ENCODE measurements around the gene PCNX2. TPM values are rescaled to one million over a fixed set of nuclear protein-coding genes. Genes with fewer than 3 reads are reported as not detected.
A peak's percentile ranks its signal among the peaks of the same experiment; 100 is the strongest.

The PCNX2 gene
- total and polyA plus RNA-seq, 2 donors (not counting 3 experiments of a cell fraction or from before 2014, with no cell fraction given): 6.6 to 11.0 TPM

DNA sequence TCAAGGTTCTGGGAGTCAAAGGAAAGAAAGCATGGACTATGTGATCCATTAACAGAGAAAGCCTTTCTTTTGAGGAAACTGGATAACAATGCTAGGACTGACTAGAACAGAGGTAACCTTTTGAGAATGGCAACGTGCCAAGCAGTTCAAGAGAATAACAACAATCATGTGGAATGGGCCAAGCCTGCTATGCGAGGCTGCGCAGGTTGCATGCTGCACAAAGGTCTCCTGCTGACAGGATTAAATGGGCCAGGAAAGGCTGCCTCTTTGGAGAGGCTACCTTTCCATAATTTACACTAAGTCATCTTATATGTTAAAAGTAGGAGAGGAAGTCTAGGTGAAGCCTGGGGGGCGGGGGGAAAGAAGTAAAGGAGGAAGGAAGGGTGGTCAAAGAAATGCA is 5.8 kb downstream of the PCNX2 start:
- H3K36me3 ChIP-seq (ENCODE audit: control insufficient read depth in 2 of 2, extremely low read depth in 1 of 2, insufficient read depth in 2 of 2, low read length in 2 of 2): no peaks in the 10 kb centered on the region
- no peak overlapping the region for H3K9ac ChIP-seq (replicated peaks; ENCODE audit: extremely low read depth, insufficient read depth, low read length)
- H3K4me2 ChIP-seq (ENCODE audit: insufficient read depth, low read length): no peak overlapping the region
- H3K4me3 ChIP-seq (replicated peaks in 1 of 3; ENCODE audit: insufficient read depth in 1 of 3, low read depth in 1 of 3, low read length in 3 of 3): no peak overlapping the region
- ChIA-PET CTCF (no interaction called here), POLR2A (no interaction called here)
- H2AFZ ChIP-seq (ENCODE audit: low read depth, low read length): no peak overlapping the region
- H3K4me1 ChIP-seq (ENCODE audit: control insufficient read depth, extremely low read depth, insufficient read depth, low read length): peaks cover 1% of the 10 kb centered on the region
- H3K9me1 ChIP-seq (replicated peaks; ENCODE audit: control insufficient read depth, extremely low read depth, insufficient read depth, low read length): no peaks in the 10 kb centered on the region
- no TSS peak for BruUV-seq (replicated peaks)
- H3K27me3 ChIP-seq (ENCODE audit: control insufficient read depth in 2 of 2, insufficient read depth in 2 of 2, low read length in 2 of 2): no peaks in the 10 kb centered on the region
- peak; percentile 23 for DNase-seq (ENCODE audit: low read depth, low spot score)
- intact Hi-C loops (cut with micrococcal nuclease): no loop called here
- TF ChIP-seq GATA2 (IDR thresholded peaks at IDR 0.05; ENCODE audit: insufficient read depth, insufficient read length, low read depth, low read length) (no peak), JUN (IDR thresholded peaks at IDR 0.05; ENCODE audit: borderline replicate concordance, insufficient read depth, insufficient read length, low read depth) (no peak), EZH2 (IDR thresholded peaks at IDR 0.05; ENCODE audit: borderline replicate concordance, low read depth, low read length, severe bottlenecking) (no peak)
- TF ChIP-seq, protein P1, sequence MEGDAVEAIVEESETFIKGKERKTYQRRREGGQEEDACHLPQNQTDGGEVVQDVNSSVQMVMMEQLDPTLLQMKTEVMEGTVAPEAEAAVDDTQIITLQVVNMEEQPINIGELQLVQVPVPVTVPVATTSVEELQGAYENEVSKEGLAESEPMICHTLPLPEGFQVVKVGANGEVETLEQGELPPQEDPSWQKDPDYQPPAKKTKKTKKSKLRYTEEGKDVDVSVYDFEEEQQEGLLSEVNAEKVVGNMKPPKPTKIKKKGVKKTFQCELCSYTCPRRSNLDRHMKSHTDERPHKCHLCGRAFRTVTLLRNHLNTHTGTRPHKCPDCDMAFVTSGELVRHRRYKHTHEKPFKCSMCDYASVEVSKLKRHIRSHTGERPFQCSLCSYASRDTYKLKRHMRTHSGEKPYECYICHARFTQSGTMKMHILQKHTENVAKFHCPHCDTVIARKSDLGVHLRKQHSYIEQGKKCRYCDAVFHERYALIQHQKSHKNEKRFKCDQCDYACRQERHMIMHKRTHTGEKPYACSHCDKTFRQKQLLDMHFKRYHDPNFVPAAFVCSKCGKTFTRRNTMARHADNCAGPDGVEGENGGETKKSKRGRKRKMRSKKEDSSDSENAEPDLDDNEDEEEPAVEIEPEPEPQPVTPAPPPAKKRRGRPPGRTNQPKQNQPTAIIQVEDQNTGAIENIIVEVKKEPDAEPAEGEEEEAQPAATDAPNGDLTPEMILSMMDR (IDR thresholded peaks at IDR 0.05; ENCODE audit: extremely low read depth in 1 of 2, insufficient read depth in 1 of 2, low read depth in 1 of 2, low read length in 2 of 2): no peak
- no peak overlapping the region for H3K27ac ChIP-seq (ENCODE audit: insufficient read depth, low read depth, low read length)
- H4K20me1 ChIP-seq (replicated peaks; ENCODE audit: control insufficient read depth, extremely low read depth, insufficient read depth, low read length): no peaks in the 10 kb centered on the region
- H3K79me2 ChIP-seq (ENCODE audit: control insufficient read depth, insufficient read depth, low read length): no peaks in the 10 kb centered on the region
- dilution Hi-C loops (cut with MboI; ENCODE audit: extremely low pct_ligation_motif_present, low sequenced_read_pairs): no loop called here
- H3K9me3 ChIP-seq (replicated peaks; ENCODE audit: control insufficient read depth, insufficient read depth, low read length): no peaks in the 10 kb centered on the region
- no peak for FAIRE-seq

DNA sequence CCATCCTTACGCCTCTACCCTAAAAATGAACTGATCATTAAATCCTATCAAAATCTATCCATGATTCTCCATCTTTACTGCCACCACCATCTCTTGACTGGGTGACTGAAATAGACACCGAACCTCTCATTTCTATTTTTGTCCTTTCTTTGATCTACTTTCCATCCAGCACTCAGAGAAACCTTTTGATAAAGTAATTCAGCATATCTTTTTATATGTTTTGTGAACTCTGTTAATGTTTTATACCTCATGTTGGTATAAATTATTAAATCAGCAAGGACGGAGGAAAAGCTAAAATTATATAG is 13.0 kb downstream of the PCNX2 start:
- Histone ChIP-seq H3K27me3 (ENCODE audit: control insufficient read depth in 2 of 2, insufficient read depth in 2 of 2, low read length in 2 of 2) (no peaks in the 10 kb centered on the region), H3K4me3 (replicated peaks in 1 of 3; ENCODE audit: insufficient read depth in 1 of 3, low read depth in 1 of 3, low read length in 3 of 3) (no peak overlapping the region), H3K4me1 (ENCODE audit: control insufficient read depth, extremely low read depth, insufficient read depth, low read length) (no peaks in the 10 kb centered on the region), H3K79me2 (ENCODE audit: control insufficient read depth, insufficient read depth, low read length) (no peaks in the 10 kb centered on the region), H3K4me2 (ENCODE audit: insufficient read depth, low read length) (no peak overlapping the region), H3K9me1 (replicated peaks; ENCODE audit: control insufficient read depth, extremely low read depth, insufficient read depth, low read length) (no peaks in the 10 kb centered on the region), H3K9ac (replicated peaks; ENCODE audit: extremely low read depth, insufficient read depth, low read length) (no peak overlapping the region), H4K20me1 (replicated peaks; ENCODE audit: control insufficient read depth, extremely low read depth, insufficient read depth, low read length) (no peaks in the 10 kb centered on the region), H2AFZ (ENCODE audit: low read depth, low read length) (no peak overlapping the region), H3K36me3 (ENCODE audit: control insufficient read depth in 2 of 2, extremely low read depth in 1 of 2, insufficient read depth in 2 of 2, low read length in 2 of 2) (no peaks in the 10 kb centered on the region), H3K27ac (ENCODE audit: insufficient read depth, low read depth, low read length) (no peak overlapping the region), H3K9me3 (replicated peaks; ENCODE audit: control insufficient read depth, insufficient read depth, low read length) (no peaks in the 10 kb centered on the region)
- TF ChIP-seq, protein P1 (IDR thresholded peaks at IDR 0.05; ENCODE audit: extremely low read depth in 1 of 2, insufficient read depth in 1 of 2, low read depth in 1 of 2, low read length in 2 of 2): no peak
- TF ChIP-seq MYC (IDR thresholded peaks at IDR 0.05; ENCODE audit: low read depth, low read length) (no peak), POLR2A (IDR thresholded peaks at IDR 0.05; ENCODE audit: low read depth, low read length) (no peak), JUN (IDR thresholded peaks at IDR 0.05; ENCODE audit: borderline replicate concordance, insufficient read depth, insufficient read length, low read depth) (no peak), POLR2AphosphoS5 (IDR thresholded peaks at IDR 0.05; ENCODE audit: insufficient read depth, low read depth, low read length) (no peak), EZH2 (IDR thresholded peaks at IDR 0.05; ENCODE audit: borderline replicate concordance, low read depth, low read length, severe bottlenecking) (no peak), FOS (IDR thresholded peaks at IDR 0.05; ENCODE audit: borderline replicate concordance, insufficient read depth, low read length) (no peak), GATA2 (IDR thresholded peaks at IDR 0.05; ENCODE audit: insufficient read depth, insufficient read length, low read depth, low read length) (no peak)
- TF ChIP-seq, protein P2, sequence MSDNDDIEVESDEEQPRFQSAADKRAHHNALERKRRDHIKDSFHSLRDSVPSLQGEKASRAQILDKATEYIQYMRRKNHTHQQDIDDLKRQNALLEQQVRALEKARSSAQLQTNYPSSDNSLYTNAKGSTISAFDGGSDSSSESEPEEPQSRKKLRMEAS (IDR thresholded peaks at IDR 0.05; ENCODE audit: insufficient read depth, insufficient read length): no peak
- CTCF ChIA-PET: no interaction called here
- intact Hi-C loops (cut with micrococcal nuclease) (no loop called here), dilution Hi-C loops (cut with MboI; ENCODE audit: extremely low pct_ligation_motif_present, low sequenced_read_pairs) (no loop called here)
- BruUV-seq (replicated peaks): no TSS peak
- DNase-seq (ENCODE audit: low read depth, low spot score): no peak
- FAIRE-seq: no peak
- POLR2A ChIA-PET: no interaction called here
